Lower leg skin (tissue), 4 donors: ENCODE results near the gene WIPF1. TPM values are rescaled to one million over a fixed set of nuclear protein-coding genes. Genes with fewer than 3 reads are reported as not detected.

Source experiments
- DNase-seq, 2 donors: peaks; one replicate each; pipeline ENCODE4 v3.0.0-alpha.2; 2019; ENCODE audit warnings: low spot score in 2 of 2
- H3K4me3 ChIP-seq: fragments of 200-600 bp; sonication (generic); 2 replicates; pipeline ENCODE4 v1.5.1; 2017; ENCODE audit warnings: mild to moderate bottlenecking, low read depth; ENCODE audit not compliant: poor library complexity, severe bottlenecking
- POLR2A ChIP-seq, 2 donors: fragments of 450-650 bp; IDR thresholded peaks; one replicate each; pipeline ENCODE4 v1.6.1; 2016 to 2017; ENCODE audit warnings: antibody characterized with exemption in 2 of 2, mild to moderate bottlenecking in 1 of 2, moderate library complexity in 1 of 2
- WGBS, 2 donors: methylation state at CpG; one replicate each; pipeline ENCODE4 v1.1.5; 2018; 5-methylcytosine and 5-hydroxymethylcytosine counted together
- intact Hi-C: fragments of 100-400 bp; cut with DNase I; formaldehyde crosslinking; loops from one replicate; pipeline ENCODE4 v1.15.0; 2023; ENCODE audit warnings: low total_unique reads
- total RNA-seq, 4 donors: library from RNA; depleted of rRNA; stranded (reverse); fragments of >200 nt; gene quantifications; one replicate each; pipeline ENCODE4 v1.1.0, GENCODE V29; 2016
- TF ChIP-seq, protein P1 (sequence below), 3 donors: fragments of 450-650 bp; IDR thresholded peaks; one replicate each; pipeline ENCODE4 v1.5.1; 2016; ENCODE audit warnings: antibody characterized with exemption in 3 of 3, mild to moderate bottlenecking in 3 of 3, moderate library complexity in 2 of 3

WIPF1 gene, protein sequence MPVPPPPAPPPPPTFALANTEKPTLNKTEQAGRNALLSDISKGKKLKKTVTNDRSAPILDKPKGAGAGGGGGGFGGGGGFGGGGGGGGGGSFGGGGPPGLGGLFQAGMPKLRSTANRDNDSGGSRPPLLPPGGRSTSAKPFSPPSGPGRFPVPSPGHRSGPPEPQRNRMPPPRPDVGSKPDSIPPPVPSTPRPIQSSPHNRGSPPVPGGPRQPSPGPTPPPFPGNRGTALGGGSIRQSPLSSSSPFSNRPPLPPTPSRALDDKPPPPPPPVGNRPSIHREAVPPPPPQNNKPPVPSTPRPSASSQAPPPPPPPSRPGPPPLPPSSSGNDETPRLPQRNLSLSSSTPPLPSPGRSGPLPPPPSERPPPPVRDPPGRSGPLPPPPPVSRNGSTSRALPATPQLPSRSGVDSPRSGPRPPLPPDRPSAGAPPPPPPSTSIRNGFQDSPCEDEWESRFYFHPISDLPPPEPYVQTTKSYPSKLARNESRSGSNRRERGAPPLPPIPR
- 10 to 100 TPM in 2 of 4 donors, 1 to 10 TPM in 2; 5.0 to 12.4 (median 9.1) TPM for total RNA-seq

DNA sequence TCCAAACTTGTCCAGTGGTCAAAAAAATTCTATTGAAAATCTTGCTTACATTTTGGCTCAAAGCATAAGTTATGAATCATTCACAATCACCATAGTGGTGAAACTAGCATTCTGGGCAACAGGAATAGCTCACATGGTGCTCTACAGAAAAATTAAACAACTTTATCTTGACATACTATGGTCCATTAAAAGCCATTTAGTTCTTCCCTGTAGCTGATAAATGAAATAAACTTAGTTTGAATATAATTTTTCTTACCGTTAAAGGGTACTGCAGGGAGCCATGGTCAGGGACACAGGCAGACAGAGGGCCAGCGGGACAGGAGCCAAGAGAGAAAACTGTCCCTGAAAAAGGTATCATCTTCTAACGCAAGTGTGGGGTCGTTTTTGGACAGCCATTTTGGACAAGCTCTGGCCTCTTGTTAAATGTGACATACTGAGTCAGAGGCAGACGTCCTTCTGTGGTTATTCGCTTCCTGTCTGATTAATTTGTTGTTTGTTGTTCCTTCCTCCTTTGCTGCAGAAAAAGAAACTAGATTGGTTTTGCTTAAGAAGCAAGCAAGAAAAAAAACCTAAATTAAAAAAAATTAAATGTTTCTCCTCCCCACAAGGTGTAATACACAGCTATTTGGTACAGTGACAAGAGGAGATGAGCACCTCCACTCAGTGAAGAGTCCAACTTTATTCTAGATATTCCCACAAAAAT lies at the start of gene WIPF1:
Gene WIPF1, minus strand, starts transcription at position 460 of the 703 bp plus-strand sequence. CDS start 12,231 bp downstream, outside the sequence.
- intact Hi-C loops: no loop called here
- DNase-seq: no peak
- 63 to 71% methylated on average over 6 of the region's 6 CpGs for WGBS, 2 donors
- TF ChIP-seq, protein P1, sequence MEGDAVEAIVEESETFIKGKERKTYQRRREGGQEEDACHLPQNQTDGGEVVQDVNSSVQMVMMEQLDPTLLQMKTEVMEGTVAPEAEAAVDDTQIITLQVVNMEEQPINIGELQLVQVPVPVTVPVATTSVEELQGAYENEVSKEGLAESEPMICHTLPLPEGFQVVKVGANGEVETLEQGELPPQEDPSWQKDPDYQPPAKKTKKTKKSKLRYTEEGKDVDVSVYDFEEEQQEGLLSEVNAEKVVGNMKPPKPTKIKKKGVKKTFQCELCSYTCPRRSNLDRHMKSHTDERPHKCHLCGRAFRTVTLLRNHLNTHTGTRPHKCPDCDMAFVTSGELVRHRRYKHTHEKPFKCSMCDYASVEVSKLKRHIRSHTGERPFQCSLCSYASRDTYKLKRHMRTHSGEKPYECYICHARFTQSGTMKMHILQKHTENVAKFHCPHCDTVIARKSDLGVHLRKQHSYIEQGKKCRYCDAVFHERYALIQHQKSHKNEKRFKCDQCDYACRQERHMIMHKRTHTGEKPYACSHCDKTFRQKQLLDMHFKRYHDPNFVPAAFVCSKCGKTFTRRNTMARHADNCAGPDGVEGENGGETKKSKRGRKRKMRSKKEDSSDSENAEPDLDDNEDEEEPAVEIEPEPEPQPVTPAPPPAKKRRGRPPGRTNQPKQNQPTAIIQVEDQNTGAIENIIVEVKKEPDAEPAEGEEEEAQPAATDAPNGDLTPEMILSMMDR (IDR thresholded peaks at IDR 0.05): no peak
- TF ChIP-seq POLR2A (IDR thresholded peaks at IDR 0.05): no peak
- no peak within 1 kb of the TSS for H3K4me3 ChIP-seq

DNA sequence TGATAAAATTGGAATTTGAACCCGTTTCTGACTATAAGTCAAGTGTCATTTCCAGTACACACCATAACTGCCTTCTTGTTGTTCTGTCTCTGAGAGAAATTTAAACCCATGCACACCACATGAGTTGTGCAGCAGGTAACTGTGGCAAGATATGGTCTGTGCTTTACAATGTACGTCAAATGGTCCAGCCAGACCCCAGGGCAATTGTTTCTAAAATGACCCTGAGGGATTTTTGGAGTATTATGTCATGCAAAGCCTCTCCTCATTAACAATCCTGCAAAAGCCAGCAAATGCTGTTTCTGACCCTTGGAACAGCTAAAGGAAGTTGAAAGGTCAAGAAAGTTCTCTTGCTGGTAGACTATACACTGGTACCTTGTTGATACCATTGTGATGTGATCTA lies 47.7 kb upstream of the WIPF1 start:
- no peak overlapping the region for H3K4me3 ChIP-seq
- TF ChIP-seq, protein P1 (IDR thresholded peaks at IDR 0.05): no peak
- TF ChIP-seq POLR2A (IDR thresholded peaks at IDR 0.05): no peak
- intact Hi-C loops: no loop called here
- no peak for DNase-seq
- WGBS, 2 donors: 83 to 84% methylated on average over 2 of the region's 2 CpGs

DNA sequence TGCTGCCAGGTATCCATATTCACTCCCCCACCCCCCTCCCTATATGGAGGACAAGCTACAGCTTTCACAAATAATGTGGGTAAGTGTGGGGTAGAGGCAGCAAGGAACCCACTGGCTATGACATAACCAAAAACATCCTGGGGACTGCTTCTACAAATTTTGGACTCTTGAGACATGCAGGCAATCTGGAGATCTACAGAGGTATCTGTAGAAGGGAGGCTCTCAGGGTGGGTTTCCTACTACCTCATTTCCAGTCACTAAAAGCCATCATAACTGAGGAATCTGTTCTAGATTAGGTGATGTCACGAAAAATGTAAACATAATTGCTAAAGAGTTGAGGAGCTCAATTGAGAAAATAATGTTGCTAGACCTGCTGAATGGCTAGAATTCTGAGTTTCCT lies 46.8 kb upstream of the WIPF1 start:
- DNase-seq: no peak
- intact Hi-C loops: no loop called here
- WGBS, 2 donors: 91 to 96% methylated on average over 1 of the region's 1 CpG
- no peak for TF ChIP-seq POLR2A (IDR thresholded peaks at IDR 0.05)
- no peak overlapping the region for H3K4me3 ChIP-seq

DNA sequence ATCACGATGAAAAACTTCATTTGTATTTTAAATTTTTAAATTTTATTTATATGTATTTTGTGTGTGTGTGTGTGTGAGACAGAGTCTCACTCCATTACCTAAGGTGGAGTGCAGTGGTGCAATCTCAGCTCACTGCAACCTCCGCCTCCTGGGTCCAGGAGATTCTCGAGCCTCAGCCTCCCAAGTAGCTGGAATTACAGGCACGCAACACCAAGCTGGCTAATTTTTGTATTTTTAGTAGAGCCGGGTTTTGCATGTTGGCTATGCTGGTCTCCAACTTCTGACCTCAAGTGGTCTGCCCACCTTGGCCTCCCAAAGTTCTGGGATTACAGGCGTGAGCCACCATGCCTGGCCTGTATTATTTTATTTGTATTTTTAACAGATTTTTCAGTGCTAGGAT lies 45.8 kb upstream of the WIPF1 start:
- TF ChIP-seq POLR2A (IDR thresholded peaks at IDR 0.05): no peak
- TF ChIP-seq, protein P1 (IDR thresholded peaks at IDR 0.05): no peak
- intact Hi-C loops: no loop called here

DNA sequence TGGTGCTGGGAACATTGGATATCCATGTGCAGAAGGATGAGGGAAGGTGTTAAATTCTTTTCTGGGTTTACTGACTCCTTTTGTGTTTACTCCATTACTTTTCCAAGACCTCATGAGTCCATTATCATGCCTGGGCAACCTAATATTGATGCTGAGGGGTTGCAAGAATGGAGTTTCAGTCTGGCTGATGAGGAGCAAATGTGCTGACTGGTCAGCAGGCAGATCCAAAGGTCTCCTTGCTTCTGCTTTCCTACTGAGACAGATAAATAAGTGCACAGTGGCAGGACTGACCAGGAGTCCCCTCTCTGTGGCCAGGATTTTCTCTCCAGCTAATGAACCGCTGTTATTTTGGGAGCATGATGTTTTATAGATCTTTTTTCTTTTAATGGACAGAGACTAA lies 43.6 kb upstream of the WIPF1 start:
- no peak overlapping the region for H3K4me3 ChIP-seq
- 78 to 100% methylated on average over 1 of the region's 1 CpG for WGBS, 2 donors
- no peak for DNase-seq
- intact Hi-C loops: no loop called here
- TF ChIP-seq, protein P1 (IDR thresholded peaks at IDR 0.05): no peak
- no peak for TF ChIP-seq POLR2A (IDR thresholded peaks at IDR 0.05)

More for the DNA sequence above, 45.8 kb upstream of the WIPF1 start:
- H3K4me3 ChIP-seq: no peak overlapping the region
- no peak for DNase-seq
- 89 to 96% methylated on average over 6 of the region's 6 CpGs for WGBS, 2 donors

DNA sequence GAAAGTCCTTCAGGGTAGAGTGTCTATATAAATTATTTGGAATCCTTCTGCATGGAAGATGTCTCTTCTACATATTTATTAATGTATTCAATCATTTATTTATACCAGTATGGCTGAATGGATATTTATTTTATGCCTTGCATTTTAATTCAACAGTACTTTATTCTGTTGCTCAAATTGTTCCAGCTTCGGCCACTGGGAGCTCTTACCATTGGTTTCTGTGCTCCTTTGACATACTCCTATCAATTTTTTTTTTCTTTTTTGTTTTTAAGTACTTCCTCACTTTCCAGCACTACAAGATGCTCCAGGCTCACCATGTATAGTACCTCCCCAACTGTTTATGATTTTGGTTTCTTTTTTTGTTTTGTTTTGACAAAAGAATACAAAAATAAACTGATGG lies 39.4 kb upstream of the WIPF1 start:
- intact Hi-C loops: no loop called here
- TF ChIP-seq POLR2A (IDR thresholded peaks at IDR 0.05): no peak
- TF ChIP-seq, protein P1 (IDR thresholded peaks at IDR 0.05): no peak
- no peak overlapping the region for H3K4me3 ChIP-seq
- DNase-seq: no peak
- WGBS, 2 donors: 90 to 92% methylated on average over 1 of the region's 1 CpG
